GM21367 (cell line): ENCODE data around the gene RASSF1.
"Not testable (repeated sequence)": the region's sequence is repeated elsewhere in the genome, so short reads cannot be mapped to it uniquely, and the experiment has no call there.

ENCODE experiments used
- ATAC-seq: cut with Tn5 transposase; IDR thresholded peaks from one replicate; pipeline ENCODE4 v1.9.1; 2021; ENCODE audit not compliant: unreplicated experiment

RASSF1 gene

GRCh38 chr3:50288387-50289007 lies 52.1 kb downstream of the RASSF1 start:
- no peak for ATAC-seq

- ATAC-seq, result no peak
Observed at GRCh38 chr3:50287262-50287661, 53.4 kb downstream of the RASSF1 start.

DNA sequence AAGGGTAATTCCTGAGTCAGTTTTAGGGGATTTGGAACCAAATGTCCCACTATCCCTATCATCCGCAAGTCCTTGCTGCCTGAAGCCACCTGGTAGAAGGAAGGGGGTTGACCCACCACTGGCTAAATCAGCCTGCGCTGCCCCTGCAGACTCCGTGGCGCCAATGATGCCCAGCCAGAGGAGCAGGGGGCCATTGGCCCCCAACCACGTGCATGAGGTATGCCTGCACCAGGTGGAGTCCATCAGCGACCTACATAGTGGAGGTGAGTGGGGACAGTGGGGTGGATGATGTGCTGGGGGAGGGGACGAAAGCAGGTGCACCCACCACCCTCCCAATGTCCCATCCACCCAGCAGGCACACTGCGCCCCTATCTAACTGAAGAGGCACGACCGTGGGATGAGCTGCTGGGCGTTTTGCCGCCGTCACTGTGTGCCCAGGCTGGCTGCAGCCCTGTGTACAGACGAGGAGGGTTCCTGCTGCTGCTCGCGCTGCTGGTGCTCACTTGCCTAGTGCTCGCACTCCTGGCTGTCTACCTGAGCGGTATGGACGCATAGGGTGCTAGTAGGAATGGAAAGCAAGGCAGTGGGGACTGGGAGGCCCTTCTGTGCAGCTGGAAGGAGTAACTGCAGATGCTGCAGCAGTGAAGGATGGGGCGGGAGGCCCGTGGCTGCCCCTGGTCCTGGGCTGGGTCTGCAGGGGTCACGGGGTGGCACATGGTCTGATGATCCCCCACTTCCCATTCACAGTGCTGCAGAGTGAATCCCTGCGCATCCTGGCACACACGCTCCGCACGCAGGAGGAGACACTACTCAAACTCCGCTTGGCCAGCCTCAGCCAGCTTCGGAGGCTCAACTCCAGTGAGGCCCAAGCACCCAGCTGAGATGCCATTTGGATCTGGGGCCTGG lies 54.1 kb downstream of the RASSF1 start:
- no peak for ATAC-seq

DNA sequence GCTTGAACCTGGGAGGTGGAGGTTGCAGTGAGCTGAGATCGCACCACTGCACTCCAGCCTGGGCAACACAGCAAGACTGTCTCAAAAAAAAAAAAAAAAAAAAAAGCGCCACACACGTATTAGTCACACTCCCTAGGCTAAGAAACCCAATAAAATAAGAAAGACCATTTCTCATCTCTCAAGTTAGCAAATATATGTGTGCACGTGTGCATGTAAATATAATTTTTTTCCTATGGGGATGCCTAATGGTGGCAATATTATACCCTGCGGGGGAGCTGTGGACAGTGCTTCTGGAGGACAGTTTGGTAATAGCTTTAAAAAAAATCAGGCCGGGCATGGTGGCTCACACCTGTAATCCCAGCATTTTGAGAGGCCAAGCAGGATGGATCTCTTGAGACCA lies 56.5 kb downstream of the RASSF1 start:
- not testable (repeated sequence) for ATAC-seq
